ENCODE results near the gene TNPO3. TPM values are rescaled to one million over a fixed set of nuclear protein-coding genes. Genes with fewer than 3 reads are reported as not detected.

Gene TNPO3
- total and polyA plus RNA-seq, 2 of the 4 experiments (the other 2 are of a cell fraction), result 24.2 to 77.2 TPM

GRCh38 chr7:128931190-128931798, 123.6 kb downstream of the TNPO3 start:
- Histone ChIP-seq H3K9me1 (ENCODE audit: insufficient read depth, low read length) (no peaks in the 10 kb centered on the region), H2BK15ac (ENCODE audit: low read depth, low read length) (no peak overlapping the region), H4K5ac (ENCODE audit: low read depth, low read length) (no peak overlapping the region), H3K23ac (ENCODE audit: low read depth, low read length) (no peak overlapping the region), H4K8ac (ENCODE audit: low read depth in 2 of 2, low read length in 2 of 2) (no peak overlapping the region), H3K27ac (ENCODE audit: insufficient read depth, low read length) (no peak overlapping the region), H2AK9ac (replicated peaks; ENCODE audit: low read depth, low read length, poor library complexity) (no peak overlapping the region), H4K20me1 (ENCODE audit: insufficient read depth, low read length) (no peaks in the 10 kb centered on the region), H3K4me3 (ENCODE audit: insufficient read depth, low read depth, low read length) (no peak overlapping the region), H2BK120ac (ENCODE audit: low read depth, low read length) (no peak overlapping the region), H3K9ac (ENCODE audit: low read depth, low read length) (no peak overlapping the region), H3K4me2 (ENCODE audit: low read depth, low read length) (no peak overlapping the region), H3K14ac (replicated peaks; ENCODE audit: low read depth, low read length) (no peak overlapping the region), H3K36me3 (ENCODE audit: control insufficient read depth, insufficient read depth, low read length) (no peaks in the 10 kb centered on the region), H3K9me3 (ENCODE audit: control insufficient read depth, insufficient read depth, low read length) (no peaks in the 10 kb centered on the region), H4K91ac (ENCODE audit: insufficient read depth, low read depth, low read length) (no peak overlapping the region), H3K27me3 (ENCODE audit: control insufficient read depth, insufficient read depth, low read length) (peaks cover 69% of the 10 kb centered on the region), H3K79me1 (ENCODE audit: low read depth in 1 of 2, low read length in 2 of 2) (no peaks in the 10 kb centered on the region), H2BK20ac (ENCODE audit: low read depth, low read length) (no peak overlapping the region), H2AFZ (replicated peaks; ENCODE audit: low read length, poor library complexity) (no peak overlapping the region), H2BK5ac (ENCODE audit: low read depth, low read length, poor library complexity, severe bottlenecking) (no peak overlapping the region), H2AK5ac (ENCODE audit: low read depth, low read length) (no peak overlapping the region), H3K56ac (ENCODE audit: extremely low read depth, insufficient read depth, low read length) (no peak overlapping the region), H3K4ac (ENCODE audit: low read depth, low read length) (no peak overlapping the region), H3K4me1 (ENCODE audit: control insufficient read depth, insufficient read depth, low read length) (no peaks in the 10 kb centered on the region), H3K18ac (ENCODE audit: low read depth, low read length) (no peak overlapping the region)
- no peak for TF ChIP-seq FOS (IDR thresholded peaks at IDR 0.05; ENCODE audit: low read depth, low read length)
- TF ChIP-seq MAFK (IDR thresholded peaks at IDR 0.05; ENCODE audit: low read depth, low read length), result no peak
- no peak for TF ChIP-seq ELK1 (IDR thresholded peaks at IDR 0.05; ENCODE audit: borderline replicate concordance, low read depth, low read length)
- TF ChIP-seq RFX5 (IDR thresholded peaks at IDR 0.05; ENCODE audit: low read depth, low read length), result no peak
- no peak for TF ChIP-seq POLR2A (IDR thresholded peaks at IDR 0.05; ENCODE audit: low read depth, low read length)
- TF ChIP-seq RCOR1 (IDR thresholded peaks at IDR 0.05; ENCODE audit: insufficient replicate concordance, low read length), result no peak
- no peak for TF ChIP-seq BHLHE40 (IDR thresholded peaks at IDR 0.05; ENCODE audit: low read depth, low read length)
- in situ Hi-C loops (cut with MboI; ENCODE audit: low sequenced_read_pairs) (no loop called here), intact Hi-C loops (cut with micrococcal nuclease) (no loop called here), dilution Hi-C loops (cut with HindIII; ENCODE audit: low sequenced_read_pairs, unreplicated experiment) (no loop called here)
- WGBS, 2 experiments (ENCODE audit: extremely low coverage in 2 of 2, insufficient read length in 1 of 2), result 90% methylated on average over 8 of the region's 18 CpGs; no CpG with 5 or more reads in 1 of the 2 experiments
- ChIA-PET POLR2A (ENCODE audit: unreplicated experiment) (no interaction called here), CTCF (no interaction called here)
- ATAC-seq (ENCODE audit: low read depth), result no peak
- no TSS peak for BruUV-seq (replicated peaks)
- DNase-seq, result no peak
